Activated CD4-positive, CD25-positive, alpha-beta regulatory T cell (primary cell): ENCODE data around the gene SERPINC1.
"Not testable (repeated sequence)": the region's sequence is repeated elsewhere in the genome, so short reads cannot be mapped to it uniquely, and the experiment has no call there.

Experiments
- DNase-seq, 4 experiments: peaks; one replicate each; lab custom pipeline; 2025; lab: John Stamatoyannopoulos, UW

Gene SERPINC1

GRCh38 chr1:173889885-173890284 is 27.2 kb downstream of the SERPINC1 start:
- no peak for DNase-seq

GRCh38 chr1:173888749-173889148 is 28.4 kb downstream of the SERPINC1 start:
- DNase-seq: no peak

- DNase-seq: no peak
Observed at GRCh38 chr1:173887627-173888026, 29.5 kb downstream of the SERPINC1 start.

- DNase-seq: no peak
Observed at GRCh38 chr1:173886746-173887611, 30.1 kb downstream of the SERPINC1 start.

GRCh38 chr1:173884701-173885100 is 32.4 kb downstream of the SERPINC1 start:
- DNase-seq: no peak

GRCh38 chr1:173881117-173881516 is 36.0 kb downstream of the SERPINC1 start:
- DNase-seq: not testable (repeated sequence)

GRCh38 chr1:173878251-173878650 is 38.9 kb downstream of the SERPINC1 start:
- no peak for DNase-seq

GRCh38 chr1:173876732-173877131 is 40.4 kb downstream of the SERPINC1 start:
- DNase-seq: no peak

GRCh38 chr1:173871500-173871899 is 45.6 kb downstream of the SERPINC1 start:
- DNase-seq: no peak

GRCh38 chr1:173871091-173871490 is 46.0 kb downstream of the SERPINC1 start:
- no peak for DNase-seq

- no peak for DNase-seq
Observed at GRCh38 chr1:173870252-173871075, 46.7 kb downstream of the SERPINC1 start.

GRCh38 chr1:173869021-173869359 is 48.1 kb downstream of the SERPINC1 start:
- no peak for DNase-seq

GRCh38 chr1:173868266-173869020 is 48.7 kb downstream of the SERPINC1 start, which contains the start of gene ZBTB37:
Gene ZBTB37, plus strand, starts transcription at chr1:173868380. Its CDS starts 1,846 bp downstream, at chr1:173870226.
- DNase-seq: peak; percentile 81 to 91 (median 88)

- DNase-seq: peak; percentile 91 to 98 (median 94)
Observed at GRCh38 chr1:173867753-173868265, 49.3 kb downstream of the SERPINC1 start, which contains the start of gene GAS5. Gene GAS5, minus strand, starts transcription at chr1:173867989.

- DNase-seq: peak in 2 of 4 experiments; percentile 41 to 42
Observed at GRCh38 chr1:173867141-173867752, 49.9 kb downstream of the SERPINC1 start.

- DNase-seq: no peak
Observed at GRCh38 chr1:173866413-173867115, 50.6 kb downstream of the SERPINC1 start.

GRCh38 chr1:173865468-173866164 is 51.5 kb downstream of the SERPINC1 start:
- no peak for DNase-seq

GRCh38 chr1:173864179-173864867 is 52.8 kb downstream of the SERPINC1 start:
- DNase-seq: no peak
